Endometrium (tissue), 2 donors: ENCODE measurements around the gene THSD7A.
A peak's percentile ranks its signal among the peaks of the same experiment; 100 is the strongest.

Source experiments
- FAIRE-seq: peaks from 2 replicates; lab custom pipeline; 2012; peaks lifted over from hg19 to GRCh38; lab: Jason Lieb, UNC
- donor health status: control.
- donor health status: control.

THSD7A gene

DNA sequence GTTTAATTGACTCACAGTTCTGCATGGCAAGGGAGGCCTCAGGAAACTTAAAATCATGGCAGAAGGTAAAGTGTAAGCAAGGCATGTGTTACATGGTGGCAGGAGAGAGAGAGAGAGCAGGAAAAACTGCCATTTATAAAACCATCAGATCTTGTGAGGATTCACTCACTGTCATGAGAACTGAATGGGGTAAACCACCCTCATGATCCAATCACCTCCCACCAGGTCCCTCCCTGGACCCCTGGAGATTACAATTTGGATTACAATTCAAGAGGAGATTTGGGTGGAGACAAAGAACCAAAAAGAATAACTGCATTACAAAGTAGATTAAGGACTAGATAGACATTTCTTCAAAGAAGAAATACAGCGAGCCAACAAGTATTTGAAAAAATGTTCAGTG is 324.1 kb downstream of the THSD7A start:
- no peak for FAIRE-seq

DNA sequence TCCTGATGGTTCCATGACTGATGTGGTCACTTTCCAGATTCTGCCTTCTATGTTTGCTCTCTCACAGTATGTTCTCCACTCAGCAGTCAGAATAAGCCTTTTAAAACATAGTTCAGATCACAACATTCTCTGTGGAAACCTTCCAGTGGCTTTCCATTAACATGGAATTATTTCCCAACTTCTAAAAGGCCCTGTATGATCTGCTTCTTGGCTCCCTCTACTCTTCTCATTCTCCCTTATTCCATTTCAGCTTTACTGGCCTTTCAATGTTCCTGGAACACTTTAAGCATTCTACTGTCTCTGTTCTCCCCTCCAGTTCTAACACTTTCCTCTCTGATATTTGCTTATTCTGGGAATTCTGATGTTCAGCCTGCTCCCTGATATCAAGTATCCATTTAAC is 325.6 kb downstream of the THSD7A start:
- no peak for FAIRE-seq

DNA sequence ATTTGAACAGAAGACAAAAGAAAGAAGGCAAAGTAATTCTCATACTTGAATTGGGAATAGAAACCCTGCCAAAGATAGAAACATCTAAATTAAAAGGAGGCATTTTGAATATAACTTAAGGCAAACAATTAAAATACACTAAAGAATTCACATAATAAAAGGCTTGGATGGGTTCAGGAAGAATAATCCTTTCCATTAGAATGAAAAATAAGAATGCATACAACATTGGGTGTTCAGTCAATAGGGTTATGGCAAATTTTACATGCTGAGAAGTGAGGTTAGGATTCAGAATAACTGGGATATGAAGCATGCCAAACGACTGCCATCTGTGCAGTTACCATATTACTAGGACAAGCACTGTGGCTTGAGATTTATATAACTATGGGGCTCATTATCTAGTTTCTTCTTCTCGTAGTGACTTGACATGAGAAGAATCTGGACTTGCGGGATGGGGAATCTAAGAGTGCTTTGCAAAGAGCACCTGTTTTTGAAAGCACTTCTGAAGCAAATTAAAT is 326.5 kb downstream of the THSD7A start:
- FAIRE-seq: no peak

DNA sequence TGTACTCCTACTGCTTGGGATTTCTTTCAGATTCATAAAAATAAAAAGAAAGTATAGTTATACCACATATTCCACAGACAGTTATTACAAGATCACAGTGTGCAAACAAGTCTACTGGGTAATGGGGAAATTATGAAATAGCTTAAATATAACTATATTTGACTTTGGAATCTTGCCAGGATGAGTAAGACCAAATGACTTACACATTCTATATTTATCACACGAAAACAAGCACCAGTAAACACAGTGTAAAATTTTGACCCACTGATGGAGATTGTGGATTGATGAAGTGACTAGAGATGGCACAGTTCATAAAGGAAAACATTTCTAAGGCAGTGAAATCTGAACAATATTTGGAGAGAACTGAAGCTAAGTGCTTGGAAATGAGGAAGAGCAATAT is 339.7 kb downstream of the THSD7A start:
- no peak for FAIRE-seq

DNA sequence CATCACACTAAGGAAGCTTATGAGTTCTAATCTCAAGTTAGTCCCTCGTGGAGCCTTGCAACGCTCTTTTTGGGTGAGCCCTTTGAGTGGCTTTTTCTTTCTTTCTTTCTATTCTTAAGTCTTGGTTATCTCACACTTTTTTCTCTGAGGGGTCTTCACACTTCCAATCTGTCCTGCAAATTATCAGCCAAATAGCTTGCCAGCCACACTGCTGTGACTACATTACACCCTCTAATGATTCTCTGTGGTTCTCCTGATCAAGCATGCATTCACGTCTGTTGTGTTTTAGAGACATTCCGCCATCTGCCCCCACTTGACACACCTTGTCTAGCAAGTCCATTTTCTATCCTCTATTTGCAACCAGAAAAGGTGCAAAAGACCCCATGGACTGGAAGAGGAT is 340.2 kb downstream of the THSD7A start:
- no peak for FAIRE-seq

DNA sequence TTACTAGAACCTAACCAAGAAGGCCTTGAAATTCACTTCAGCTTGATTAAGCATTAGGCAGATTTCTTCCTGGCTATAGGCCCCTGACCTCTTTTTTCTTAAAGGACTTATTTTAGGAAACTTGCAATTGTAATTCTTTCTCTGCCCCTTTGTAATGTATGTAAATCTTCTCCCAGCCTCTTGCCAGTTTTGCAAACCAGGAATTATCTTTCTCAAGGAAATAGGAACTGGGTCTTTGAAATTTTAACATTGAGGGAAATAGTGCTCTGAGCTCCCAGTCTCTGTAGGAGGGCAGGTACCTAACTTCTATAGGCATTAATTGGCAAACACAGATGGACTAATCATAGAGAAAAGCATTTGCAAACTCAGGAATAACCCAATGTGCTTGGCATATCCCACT is 342.7 kb downstream of the THSD7A start:
- FAIRE-seq: no peak

DNA sequence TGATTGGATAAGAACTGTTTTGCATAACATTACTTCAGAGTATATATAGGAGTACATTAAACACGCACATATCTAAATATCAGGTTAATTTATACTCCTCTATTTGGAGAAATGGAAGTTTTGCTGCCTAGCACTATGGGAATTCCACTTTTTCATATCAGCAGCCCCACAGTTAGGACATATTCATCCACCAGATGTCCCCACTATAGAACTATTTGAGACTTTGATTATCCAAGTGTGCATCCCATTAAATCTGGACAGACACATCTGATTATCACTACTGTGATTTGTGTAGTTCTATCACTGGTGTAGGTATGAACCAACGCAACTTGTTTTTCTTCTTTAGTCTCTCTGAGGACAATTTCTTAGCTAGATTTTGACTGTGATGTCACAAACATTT is 345.7 kb downstream of the THSD7A start:
- no peak for FAIRE-seq

DNA sequence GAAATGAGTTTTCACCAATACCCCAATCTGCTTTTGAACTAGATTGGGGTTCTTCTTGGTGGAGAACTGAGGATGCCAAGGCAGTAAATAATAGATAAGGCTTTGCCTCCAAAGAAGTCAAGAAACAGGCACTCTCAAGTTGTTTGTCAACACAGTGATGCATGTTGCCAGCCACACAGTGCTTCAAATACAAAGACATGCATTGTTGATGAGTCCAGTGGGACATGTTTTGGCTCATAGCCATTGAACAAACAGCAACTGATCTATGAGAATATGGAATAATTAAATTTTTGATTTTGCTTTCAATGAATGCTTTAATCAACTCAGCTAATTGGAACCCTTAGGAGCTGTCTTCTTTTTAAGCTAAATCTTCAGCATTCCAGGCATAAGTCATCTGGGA is 346.4 kb downstream of the THSD7A start:
- no peak for FAIRE-seq

DNA sequence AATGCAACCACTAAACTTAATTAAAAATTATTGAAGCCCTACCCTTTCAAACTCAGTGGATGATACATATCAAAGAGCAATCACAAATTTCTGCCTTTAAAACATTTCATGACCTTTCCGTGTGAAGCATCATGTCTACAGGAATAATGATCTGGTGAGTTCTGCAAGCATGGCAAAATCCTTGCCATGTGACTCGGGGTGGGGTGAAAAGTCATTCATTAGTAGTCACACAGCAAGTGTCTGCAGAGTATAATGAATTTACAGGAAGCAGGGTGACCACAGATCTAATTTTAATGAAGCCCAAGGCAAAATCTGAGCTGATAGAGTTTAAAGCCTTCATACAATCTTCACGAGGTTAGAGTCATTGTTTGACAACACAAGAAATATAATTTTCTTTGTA is 351.9 kb downstream of the THSD7A start:
- no peak for FAIRE-seq

DNA sequence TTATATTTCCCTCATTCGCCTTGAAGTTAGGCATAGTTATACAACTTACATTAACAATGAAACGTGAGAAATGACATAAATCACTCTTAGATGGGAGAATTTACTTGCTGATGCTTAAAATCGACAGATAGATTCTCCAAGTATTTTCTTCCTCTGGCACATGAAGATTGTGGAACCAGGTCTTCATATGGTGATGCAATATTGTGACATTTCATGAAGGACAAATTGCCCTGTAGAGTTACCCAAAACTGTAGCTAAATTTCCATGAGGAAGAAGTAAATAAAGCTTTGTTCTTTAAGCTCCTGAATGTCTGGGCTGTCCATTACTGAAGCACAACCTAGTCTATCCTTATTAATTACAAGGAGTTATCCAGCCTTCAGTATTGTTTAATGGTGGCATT is 353.1 kb downstream of the THSD7A start:
- no peak for FAIRE-seq

DNA sequence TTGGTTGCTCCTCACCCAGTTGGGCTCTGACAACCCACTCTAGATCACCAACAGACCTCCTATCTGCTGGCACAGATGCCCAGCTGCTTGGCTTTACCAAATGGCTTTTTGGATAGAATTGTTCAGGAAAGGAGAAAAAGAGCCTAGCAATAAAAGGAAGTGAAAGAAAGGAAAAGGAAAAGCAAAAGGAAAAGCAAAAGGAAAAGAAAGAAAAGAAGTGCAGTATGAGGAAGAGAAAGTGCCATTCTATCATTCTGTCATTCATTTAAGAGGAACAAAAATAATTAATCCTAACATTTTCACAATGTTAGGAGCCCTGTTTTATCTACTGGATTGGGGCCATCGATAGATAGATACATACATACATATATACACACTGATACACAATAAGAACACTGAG is 353.6 kb downstream of the THSD7A start:
- FAIRE-seq: no peak

DNA sequence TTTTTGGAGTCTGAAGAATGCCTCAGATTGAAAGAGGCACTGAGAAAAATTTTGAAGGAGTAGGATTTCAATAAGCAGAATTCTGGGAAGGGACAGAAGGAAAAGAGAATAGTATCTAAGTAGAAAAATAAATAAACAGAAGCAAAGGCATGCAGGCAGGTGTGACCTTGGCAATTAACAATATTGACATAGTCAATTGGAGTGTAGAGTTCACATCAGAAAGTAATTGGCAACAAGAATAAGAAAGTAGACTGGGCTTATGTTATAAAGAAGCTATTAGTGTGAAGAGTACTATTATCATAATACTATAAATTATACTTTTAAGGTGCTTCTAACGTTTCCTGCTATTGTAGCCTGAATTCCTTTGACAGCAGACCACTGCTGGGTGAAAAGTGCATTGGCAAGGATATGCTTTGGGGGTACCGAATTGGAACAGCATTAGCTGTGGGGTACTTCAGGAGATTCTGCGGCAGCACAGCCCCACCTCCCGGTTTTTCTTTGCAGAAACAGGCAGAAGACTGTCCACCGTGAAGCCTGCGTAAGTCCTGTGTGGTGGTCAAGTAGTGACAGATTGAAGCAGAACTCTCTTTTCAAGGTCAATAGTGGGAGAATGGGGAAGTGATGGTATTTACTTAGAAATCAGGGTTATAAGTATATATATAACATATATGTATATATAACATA is 357.0 kb downstream of the THSD7A start:
- no peak for FAIRE-seq

DNA sequence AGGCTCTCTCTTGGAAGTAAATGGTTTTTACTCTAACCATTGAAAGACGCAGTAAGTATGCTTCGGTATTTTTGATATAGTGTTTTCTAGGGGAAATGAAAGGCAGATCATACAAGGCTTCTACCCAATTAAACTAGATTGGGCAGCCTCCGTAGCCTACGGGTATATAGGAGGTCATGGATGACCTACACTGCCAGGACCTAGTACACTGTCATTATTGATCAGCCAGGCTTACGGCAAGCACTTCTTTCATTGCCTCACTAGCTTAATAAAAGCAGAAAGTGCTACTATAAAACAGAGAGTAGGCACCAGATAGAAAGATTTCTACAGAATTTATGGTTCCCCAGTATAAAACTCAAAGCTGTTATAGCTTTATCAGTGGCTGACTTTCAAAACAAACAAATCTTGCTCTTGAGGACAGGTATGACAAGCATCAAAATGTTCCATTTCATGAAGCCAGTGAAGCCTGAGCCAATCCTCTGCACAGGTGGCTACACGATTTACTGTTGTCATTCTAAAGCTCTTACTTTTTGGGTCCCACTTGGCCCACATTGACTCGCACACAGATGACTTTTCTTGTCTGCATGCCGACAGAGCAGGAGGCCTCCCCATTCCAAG is 358.1 kb downstream of the THSD7A start:
- FAIRE-seq: no peak

DNA sequence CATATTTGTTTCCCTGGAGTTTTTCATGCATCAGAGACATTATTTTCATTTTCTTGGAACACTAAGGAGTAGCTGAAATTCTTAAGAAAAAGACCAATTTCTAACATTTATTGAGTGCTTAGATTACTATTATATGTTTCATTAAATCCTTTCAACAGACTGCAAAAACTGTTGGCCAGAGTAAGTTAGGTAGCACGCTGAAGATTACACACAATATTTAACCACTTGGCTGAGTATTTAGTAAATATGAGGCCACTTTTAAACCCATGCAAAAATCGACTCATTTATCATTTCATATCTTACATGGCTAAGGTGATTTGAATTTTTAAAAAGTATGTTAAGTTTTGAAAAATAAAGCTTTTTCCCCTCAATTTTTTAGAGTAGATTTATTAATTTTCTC is 358.8 kb downstream of the THSD7A start:
- no peak for FAIRE-seq

DNA sequence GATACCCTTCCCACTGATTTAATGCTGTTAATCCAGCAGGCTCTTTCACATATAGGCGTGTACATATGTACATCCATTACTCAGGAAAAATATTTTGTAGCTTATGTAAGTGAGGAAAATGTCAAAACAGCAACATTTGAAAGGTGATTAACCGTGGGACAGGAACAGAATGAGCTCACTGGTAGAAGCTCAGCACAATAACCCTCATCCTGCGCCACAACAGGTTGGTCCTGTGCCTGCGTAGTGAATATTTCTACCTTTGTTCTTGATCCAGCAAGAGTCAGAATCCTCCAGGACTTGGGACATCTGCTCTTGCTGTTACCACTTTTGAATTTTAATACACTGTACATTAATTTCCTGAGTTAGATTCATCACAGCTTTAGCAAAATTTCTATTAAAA is 359.4 kb downstream of the THSD7A start:
- no peak for FAIRE-seq

DNA sequence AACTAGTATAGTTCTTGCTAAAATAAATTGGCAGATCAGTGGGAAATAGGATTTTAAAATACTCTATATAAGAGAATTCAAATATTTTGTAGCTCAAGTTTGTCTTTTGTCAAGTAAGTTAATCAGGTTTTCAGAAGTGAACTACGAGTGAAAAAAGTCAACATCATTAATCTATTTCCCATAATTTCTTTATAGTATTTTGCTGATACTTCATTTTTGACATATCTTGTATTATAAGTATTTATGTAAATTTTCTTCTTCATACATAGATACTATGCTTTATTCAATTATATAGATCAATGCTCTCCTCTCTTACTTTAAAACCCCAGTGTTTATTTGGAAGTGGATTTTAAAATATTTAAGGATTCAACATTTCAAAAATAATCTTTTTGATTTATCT is 360.7 kb downstream of the THSD7A start:
- FAIRE-seq: peak; percentile 29

DNA sequence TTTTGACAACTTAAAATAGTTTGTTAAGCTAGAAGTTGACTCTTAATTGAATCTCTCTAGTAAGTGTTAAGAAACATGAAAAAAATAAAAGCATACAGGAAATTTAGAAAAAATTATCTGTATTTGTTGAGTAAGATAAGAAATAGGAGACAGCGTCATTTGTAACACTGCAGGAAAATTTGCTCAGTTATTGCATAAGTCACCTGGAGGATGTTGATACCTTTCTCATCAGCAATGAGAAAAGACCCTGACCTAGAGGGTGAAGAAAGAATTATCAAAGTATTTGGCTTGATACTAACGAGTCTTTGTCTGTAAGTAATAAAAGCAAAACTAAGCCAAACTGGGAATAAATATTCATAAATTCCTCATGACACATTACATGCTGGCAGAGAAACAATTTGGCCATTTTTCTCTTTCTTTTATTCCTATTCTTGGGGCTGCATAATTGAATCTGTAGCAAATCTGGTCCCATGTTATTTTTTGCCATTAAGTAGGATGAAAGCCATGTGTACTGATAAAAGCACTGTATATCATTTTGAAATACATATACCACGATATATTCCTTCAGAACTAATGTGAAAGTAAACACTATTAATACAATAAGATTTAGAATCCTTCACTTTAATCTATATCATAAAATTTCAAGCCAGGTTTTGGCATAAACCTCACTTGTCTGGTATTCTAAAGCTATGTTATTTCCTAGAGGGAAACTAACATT is 362.8 kb downstream of the THSD7A start:
- no peak for FAIRE-seq

DNA sequence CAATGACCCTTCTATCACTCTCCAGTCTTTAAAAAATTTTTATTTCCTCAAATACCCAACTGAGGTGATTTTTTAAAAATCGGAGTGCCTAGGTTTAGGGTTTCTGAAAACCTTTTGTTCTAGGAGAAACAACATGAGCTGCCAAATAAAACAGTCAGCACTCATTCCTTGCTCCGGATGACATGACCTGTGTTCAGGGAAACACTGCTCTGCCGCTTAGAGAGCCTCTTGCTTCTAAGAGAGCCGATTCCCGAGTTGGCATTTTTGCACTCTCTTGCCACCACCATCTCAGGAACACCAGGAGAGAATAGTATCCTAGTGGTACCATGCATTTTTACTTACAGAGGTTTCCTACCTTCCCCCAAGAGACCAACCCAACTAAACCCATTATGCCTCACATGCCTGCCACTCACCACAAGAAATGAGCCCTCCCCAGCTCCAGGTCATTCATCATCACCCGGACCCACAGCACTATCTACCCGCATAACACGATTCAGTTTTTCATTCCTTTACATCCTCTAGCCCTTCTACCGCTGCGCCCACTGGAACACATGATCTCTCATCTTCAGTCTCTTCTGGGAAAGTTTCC is 365.4 kb downstream of the THSD7A start:
- no peak for FAIRE-seq

DNA sequence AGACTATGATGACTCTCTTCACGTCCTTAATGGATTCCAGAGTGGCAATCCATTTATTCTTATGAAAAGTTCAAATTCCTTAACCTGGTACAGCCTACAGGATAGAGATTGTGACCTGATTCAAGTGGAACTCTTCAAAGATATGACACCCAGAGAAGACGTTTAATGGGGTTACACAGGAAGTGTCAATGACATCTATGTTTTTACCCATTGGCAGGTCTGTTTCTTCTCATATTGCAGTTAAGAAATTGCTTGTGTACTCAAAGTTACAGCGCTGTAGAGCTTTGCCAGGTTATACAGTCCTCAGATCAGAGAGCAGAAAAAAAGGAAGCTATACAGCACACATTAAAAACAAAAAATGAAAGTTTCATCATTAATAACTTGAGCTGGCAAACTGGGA is 367.4 kb downstream of the THSD7A start:
- no peak for FAIRE-seq

DNA sequence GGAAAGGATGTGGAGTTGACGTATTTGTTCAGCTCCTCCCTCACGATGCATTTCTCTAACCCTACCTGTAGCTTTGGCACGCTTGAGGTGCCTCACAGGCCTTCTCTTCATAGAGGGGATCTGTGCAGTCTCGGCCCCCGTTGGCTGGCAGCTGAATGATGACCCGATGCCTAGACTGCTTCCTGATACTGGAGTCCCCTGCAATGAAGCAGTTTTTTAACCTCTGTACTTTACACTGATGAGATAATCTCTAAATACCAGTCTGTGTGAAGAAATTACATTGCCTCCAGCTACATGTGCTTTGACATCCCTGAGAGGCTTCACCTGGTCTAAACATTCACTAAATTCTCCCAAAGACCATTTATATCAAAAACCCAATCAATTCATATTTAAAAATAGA is 370.1 kb downstream of the THSD7A start:
- FAIRE-seq: no peak

DNA sequence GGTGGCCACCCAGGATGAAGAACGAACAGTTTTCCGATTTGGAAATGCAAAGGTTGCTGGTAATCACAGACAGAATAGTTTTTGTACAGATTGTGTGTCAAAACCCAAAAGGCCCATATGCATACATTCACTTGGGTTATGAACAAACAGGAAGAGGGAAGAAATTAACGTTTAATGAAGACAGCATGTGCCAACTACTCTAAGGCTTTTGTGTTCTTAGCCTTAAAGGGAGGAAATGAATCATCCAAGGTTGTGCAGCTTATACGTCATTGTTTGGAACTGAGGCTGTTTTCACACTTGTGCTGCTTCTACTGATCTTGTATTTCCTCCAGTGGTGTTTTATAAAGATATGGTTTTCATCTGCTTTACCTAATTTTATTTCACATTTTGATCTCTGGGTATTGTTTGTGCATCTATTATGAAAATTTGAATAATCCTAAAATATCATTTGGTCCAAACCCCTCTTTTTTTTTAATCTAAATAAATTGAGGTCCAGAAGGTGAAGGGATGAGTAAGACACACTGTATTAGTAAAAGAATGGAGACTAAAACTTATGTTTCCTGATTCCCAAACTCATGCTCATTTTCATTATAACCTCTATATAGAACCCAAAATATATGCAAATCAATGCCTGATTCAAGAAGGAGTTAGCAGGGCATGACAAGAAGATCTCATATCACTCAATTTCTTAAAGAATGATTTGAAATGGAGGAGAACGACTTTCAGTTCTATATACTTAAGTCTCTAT is 373.1 kb downstream of the THSD7A start:
- no peak for FAIRE-seq

DNA sequence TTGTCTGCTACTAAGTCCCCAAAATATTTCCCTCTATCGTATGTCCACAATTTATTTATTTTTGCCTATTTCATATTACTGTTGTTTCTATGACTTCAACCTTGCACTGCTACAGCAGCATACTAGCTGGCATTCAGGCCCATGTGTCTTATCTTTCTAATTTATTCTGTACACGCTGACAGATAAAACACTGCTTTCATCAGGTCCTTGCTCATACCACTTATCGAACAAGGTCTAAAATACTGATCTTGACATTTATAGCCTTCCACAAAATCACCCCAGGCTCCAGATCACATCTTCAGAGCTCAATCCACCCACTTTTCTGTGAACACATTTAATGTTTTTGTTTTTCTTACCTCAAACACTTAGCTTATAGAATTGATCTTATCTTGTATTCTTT is 374.6 kb downstream of the THSD7A start:
- no peak for FAIRE-seq
